Measurements from ENCODE around the gene UGT1A3. TPM values are rescaled to one million over a fixed set of nuclear protein-coding genes. Genes with fewer than 3 reads are reported as not detected.

The UGT1A3 gene
- polyA plus RNA-seq, 1 donor (not counting 4 experiments of a cell fraction or from before 2014, with no cell fraction given), result 3.2 TPM

GRCh38 chr2:233688341-233688740, 40.5 kb upstream of the UGT1A3 start:
- DNase-seq (ENCODE audit: low read depth, low spot score) (no peak), FAIRE-seq (no peak)
- Histone ChIP-seq H3K4me3 (ENCODE audit: control insufficient read depth in 2 of 3, extremely low read depth in 1 of 3, insufficient read depth in 2 of 3, low read depth in 1 of 3, low read length in 3 of 3) (no peak overlapping the region), H3K4me2 (ENCODE audit: control insufficient read depth, extremely low read depth, insufficient read depth, low read depth, low read length) (no peak overlapping the region), H3K9ac (ENCODE audit: control insufficient read depth, extremely low read depth, insufficient read depth, low read length) (no peak overlapping the region), H3K9me1 (ENCODE audit: control insufficient read depth, extremely low read depth, insufficient read depth, low read length) (no peaks in the 10 kb centered on the region), H4K20me1 (ENCODE audit: control insufficient read depth, extremely low read depth, insufficient read depth, low read length) (no peaks in the 10 kb centered on the region), H3K9me3 (ENCODE audit: control insufficient read depth, low read depth, low read length) (no peaks in the 10 kb centered on the region), H3K79me2 (ENCODE audit: control insufficient read depth, insufficient read depth, low read length) (peaks cover 18% of the 10 kb centered on the region), H2AFZ (ENCODE audit: control insufficient read depth, low read length) (no peak overlapping the region), H3K27me3 (ENCODE audit: control insufficient read depth, extremely low read depth, insufficient read depth, low read length) (no peaks in the 10 kb centered on the region), H3K4me1 (ENCODE audit: control insufficient read depth, extremely low read depth, insufficient read depth, low read length) (peaks cover 33% of the 10 kb centered on the region), H3K27ac (ENCODE audit: control insufficient read depth, insufficient read depth, low read length) (no peak overlapping the region), H3K36me3 (ENCODE audit: control insufficient read depth in 2 of 2, extremely low read depth in 1 of 2, insufficient read depth in 2 of 2, low read length in 2 of 2) (no peaks in the 10 kb centered on the region)
- dilution Hi-C loops (cut with MboI; ENCODE audit: extremely low pct_ligation_motif_present, low sequenced_read_pairs), result no loop called here
- no peak for TF ChIP-seq CTCF (optimal IDR thresholded peaks at IDR 0.05 in 1 of 3, IDR thresholded peaks at IDR 0.05 in 1 of 3, conservative IDR thresholded peaks at IDR 0.05 in 1 of 3; ENCODE audit: extremely low read depth in 1 of 3, insufficient read depth in 2 of 3, low read length in 3 of 3)
- no peak for TF ChIP-seq EZH2 (IDR thresholded peaks at IDR 0.05; ENCODE audit: low read length)

GRCh38 chr2:233689031-233689430, 39.8 kb upstream of the UGT1A3 start:
- Histone ChIP-seq H3K36me3 (ENCODE audit: control insufficient read depth in 2 of 2, extremely low read depth in 1 of 2, insufficient read depth in 2 of 2, low read length in 2 of 2) (peaks cover 0 to 4% of the 10 kb centered on the region in 2 experiments), H4K20me1 (ENCODE audit: control insufficient read depth, extremely low read depth, insufficient read depth, low read length) (no peaks in the 10 kb centered on the region), H2AFZ (ENCODE audit: control insufficient read depth, low read length) (no peak overlapping the region), H3K9ac (ENCODE audit: control insufficient read depth, extremely low read depth, insufficient read depth, low read length) (no peak overlapping the region), H3K27me3 (ENCODE audit: control insufficient read depth, extremely low read depth, insufficient read depth, low read length) (no peaks in the 10 kb centered on the region), H3K4me1 (ENCODE audit: control insufficient read depth, extremely low read depth, insufficient read depth, low read length) (peaks cover 40% of the 10 kb centered on the region), H3K27ac (ENCODE audit: control insufficient read depth, insufficient read depth, low read length) (no peak overlapping the region), H3K9me3 (ENCODE audit: control insufficient read depth, low read depth, low read length) (no peaks in the 10 kb centered on the region), H3K9me1 (ENCODE audit: control insufficient read depth, extremely low read depth, insufficient read depth, low read length) (no peaks in the 10 kb centered on the region), H3K79me2 (ENCODE audit: control insufficient read depth, insufficient read depth, low read length) (peaks cover 25% of the 10 kb centered on the region), H3K4me2 (ENCODE audit: control insufficient read depth, extremely low read depth, insufficient read depth, low read depth, low read length) (no peak overlapping the region), H3K4me3 (ENCODE audit: control insufficient read depth in 2 of 3, extremely low read depth in 1 of 3, insufficient read depth in 2 of 3, low read depth in 1 of 3, low read length in 3 of 3) (no peak overlapping the region)
- dilution Hi-C loops (cut with MboI; ENCODE audit: extremely low pct_ligation_motif_present, low sequenced_read_pairs), result no loop called here
- TF ChIP-seq EZH2 (IDR thresholded peaks at IDR 0.05; ENCODE audit: low read length) (no peak), CTCF (optimal IDR thresholded peaks at IDR 0.05 in 1 of 3, IDR thresholded peaks at IDR 0.05 in 1 of 3, conservative IDR thresholded peaks at IDR 0.05 in 1 of 3; ENCODE audit: extremely low read depth in 1 of 3, insufficient read depth in 2 of 3, low read length in 3 of 3) (no peak)
- FAIRE-seq, result no peak
- DNase-seq (ENCODE audit: low read depth, low spot score), result no peak
